Panc1 (cell line): ENCODE measurements around the gene TCEAL9. TPM values are rescaled to one million over a fixed set of nuclear protein-coding genes. Genes with fewer than 3 reads are reported as not detected.

ENCODE experiments used
- ATAC-seq: fragments of 200-7000 bp; cut with Tn5 transposase; 2 replicates; pipeline ENCODE4 v1.9.1; 2020; ENCODE audit warnings: mild to moderate bottlenecking, moderate library complexity
- BruUV-seq: library from RNA; stranded (reverse); fragments of 400-500 nt; replicated peaks from 2 replicates; lab custom pipeline; 2021; lab: Mats Ljungman, UMichigan
- CTCF ChIA-PET: fragments of 300-600 bp; sonication (Branson Sonifier 250); formaldehyde crosslinking; loops from one replicate; lab custom pipeline; 2022; ENCODE audit warnings: antibody characterized with exemption; lab: Charles Lee
- POLR2A ChIA-PET: fragments of 300-600 bp; sonication (Branson Sonifier 250); formaldehyde crosslinking; loops from one replicate; lab custom pipeline; 2022; ENCODE audit warnings: antibody characterized with exemption; lab: Charles Lee
- DNase-seq: peaks from one replicate; pipeline ENCODE4 v3.0.0-alpha.2; 2010; ENCODE audit warnings: low read depth, low spot score
- H3K27ac ChIP-seq: 2 replicates; pipeline ENCODE4 v1.5.1; 2011; ENCODE audit warnings: mild to moderate bottlenecking, low read length, inconsistent platforms
- H3K27me3 ChIP-seq: fragments of 200-500 bp; sonication (Bioruptor generic); 2 replicates; pipeline ENCODE4 v1.6.0; 2014; ENCODE audit warnings: low read length, inconsistent platforms; ENCODE audit not compliant: control insufficient read depth, insufficient read depth
- H3K36me3 ChIP-seq: fragments of 200-500 bp; sonication (Bioruptor generic); 2 replicates; pipeline ENCODE4 v1.5.1; 2014; ENCODE audit warnings: inconsistent platforms, mild to moderate bottlenecking, low read length, moderate library complexity; ENCODE audit not compliant: control insufficient read depth, insufficient read depth
- H3K4me1 ChIP-seq: 2 replicates; pipeline ENCODE4 v1.5.1; 2011; ENCODE audit warnings: inconsistent platforms, mild to moderate bottlenecking, low read length, moderate library complexity; ENCODE audit not compliant: control insufficient read depth, insufficient read depth
- H3K4me3 ChIP-seq, 2 experiments: 2 replicates each; pipeline ENCODE4 v1.5.1; 2011 to 2012; ENCODE audit warnings: low read depth in 2 of 2, low read length in 2 of 2, mild to moderate bottlenecking in 2 of 2, inconsistent platforms in 1 of 2, moderate library complexity in 1 of 2
- H3K9me3 ChIP-seq: fragments of 200-500 bp; sonication (Bioruptor generic); 2 replicates; pipeline ENCODE4 v1.5.1; 2014; ENCODE audit warnings: low read depth, mild to moderate bottlenecking, inconsistent platforms, low read length, moderate library complexity; ENCODE audit not compliant: control insufficient read depth, insufficient read depth
- CTCF ChIP-seq: fragments of 450-650 bp; IDR thresholded peaks from 2 replicates; pipeline ENCODE4 v1.5.1; 2017; ENCODE audit warnings: mild to moderate bottlenecking
- POLR2AphosphoS5 ChIP-seq: IDR thresholded peaks from 2 replicates; pipeline ENCODE4 v1.6.1; 2012; ENCODE audit warnings: mild to moderate bottlenecking, low read depth, low read length, moderate library complexity
- REST ChIP-seq, 2 experiments: IDR thresholded peaks; 2 replicates each; pipeline ENCODE4 v1.6.1; 2011 to 2012; ENCODE audit warnings: low read depth in 2 of 2, control low read depth in 1 of 2, low read length in 1 of 2, mild to moderate bottlenecking in 1 of 2, moderate library complexity in 1 of 2; ENCODE audit not compliant: insufficient read depth in 1 of 2
- SIN3A ChIP-seq: IDR thresholded peaks from 2 replicates; pipeline ENCODE4 v1.6.1; 2012; ENCODE audit warnings: low read depth, mild to moderate bottlenecking, low read length, moderate library complexity, borderline replicate concordance; ENCODE audit not compliant: insufficient read depth
- TCF7L2 ChIP-seq: IDR thresholded peaks from 2 replicates; pipeline ENCODE4 v1.6.1; 2011; ENCODE audit warnings: mild to moderate bottlenecking, low read depth, low read length, inconsistent platforms
- in situ Hi-C: cut with HindIII; loops from 2 replicates; pipeline ENCODE4 v1.10.0; 2016; ENCODE audit warnings: low sequenced_read_pairs, low pct_unique_long_range_greater_than_20kb
- intact Hi-C: fragments of 100-400 bp; cut with micrococcal nuclease; formaldehyde crosslinking; loops from one replicate; pipeline ENCODE4 v1.10.0; 2022; ENCODE audit not compliant: unreplicated experiment
- total RNA-seq: library from RNA; stranded (reverse); gene quantifications from one replicate; pipeline ENCODE4 v1.2.1, GENCODE V29; 2021; ENCODE audit not compliant: unreplicated experiment

Gene TCEAL9
- total RNA-seq, 1 experiment from 2014 or later = 42.6 TPM

GRCh38 chrX:103329991-103330390, 26.3 kb upstream of the TCEAL9 start, which contains the start of gene TCEAL7:
TCEAL7 (plus strand) TSS chrX:103330239; CDS start chrX:103331404, 1,165 bp downstream.
- no peak for ATAC-seq
- no TSS peak for BruUV-seq
- CTCF ChIA-PET = interaction anchor here (0.8 kb wide), 1 partner anchor 134 kb away, joined by 3 read pairs; no protein-coding TSS in a partner anchor

DNA sequence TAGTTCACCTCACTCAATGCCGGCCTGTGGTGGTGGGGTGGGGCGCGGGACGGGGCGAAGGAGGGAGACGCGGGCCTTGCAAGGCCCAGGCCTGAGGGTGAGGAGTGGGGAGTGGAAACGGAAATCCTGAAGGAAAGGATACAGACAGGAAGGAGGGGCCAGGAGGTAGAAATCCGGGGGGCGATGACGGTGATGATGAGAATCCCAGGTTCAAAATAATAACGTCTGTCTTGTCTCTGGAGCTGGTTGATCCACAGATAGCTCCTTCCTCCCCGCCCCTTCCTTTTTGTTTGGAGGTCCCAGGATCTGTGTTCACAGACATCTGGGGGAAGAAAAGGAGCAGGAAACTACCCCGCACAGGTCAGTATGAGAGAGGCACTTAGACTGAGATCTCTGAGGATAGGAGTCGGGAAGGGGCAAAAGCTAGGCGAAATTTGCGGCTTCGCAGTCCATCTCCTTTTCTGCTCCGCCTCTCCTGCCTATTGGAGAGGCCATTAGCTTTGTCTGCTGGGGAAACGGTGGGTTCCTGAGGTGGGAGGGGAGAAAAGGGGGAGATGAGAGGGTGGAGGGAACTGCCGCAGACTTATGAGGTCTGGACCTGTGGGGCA, 25.5 kb upstream of the TCEAL9 start:
- ChIA-PET POLR2A (no interaction called here), CTCF (interaction anchor here (0.8 kb wide), 1 partner anchor 133 kb away, joined by 3 read pairs; no protein-coding TSS in a partner anchor)
- intact Hi-C loops = no loop called here
- Histone ChIP-seq H3K36me3 (no peaks in the 10 kb centered on the region; the same call in 1 of the 2 replicates), H3K4me1 (no peaks in the 10 kb centered on the region; the same call in 1 of the 2 replicates), H3K27me3 (0 out of 2 replicates have a peak, but pooled peaks cover 3% of the 10 kb centered on the region), H3K9me3 (no peaks in the 10 kb centered on the region), H3K27ac (no peak overlapping the region), H3K4me3 (peak overlapping the region in 1 of 2 experiments; percentile 7; a peak in 1 of 4 replicates)
- no TSS peak for BruUV-seq
- ATAC-seq = no peak
- in situ Hi-C loops = no loop called here
- DNase-seq = no peak
- TF ChIP-seq TCF7L2 (no peak), REST (IDR thresholded peaks at IDR 0.05; ENCODE audit: insufficient read depth in 1 of 2, low read depth in 2 of 2, low read length in 1 of 2) (no peak), POLR2AphosphoS5 (no peak), SIN3A (no peak)

More at GRCh38 chrX:103329991-103330390, 26.3 kb upstream of the TCEAL9 start, which contains the start of gene TCEAL7:
- peak within 1 kb of the TSS in 1 of 2 experiments; percentile 7; a peak in 1 of 4 replicates for H3K4me3 ChIP-seq
- POLR2A ChIA-PET = no interaction called here
- DNase-seq = no peak
- H3K36me3 ChIP-seq = no peaks in the 10 kb centered on the region
- H3K27me3 ChIP-seq = no peaks in the 10 kb centered on the region
- in situ Hi-C loops (no loop called here), intact Hi-C loops (no loop called here)
- no peaks in the 10 kb centered on the region for H3K9me3 ChIP-seq
- H3K4me1 ChIP-seq = no peaks in the 10 kb centered on the region; the same call in 1 of the 2 replicates
- TF ChIP-seq TCF7L2 (no peak), SIN3A (no peak), REST (IDR thresholded peaks at IDR 0.05; ENCODE audit: insufficient read depth in 1 of 2, low read depth in 2 of 2, low read length in 1 of 2) (no peak), POLR2AphosphoS5 (no peak), CTCF (no peak)
- H3K27ac ChIP-seq = no peak within 1 kb of the TSS
